ENCODE data around the gene NOS1AP. TPM values are rescaled to one million over a fixed set of nuclear protein-coding genes. Genes with fewer than 3 reads are reported as not detected.
"Not testable (repeated sequence)": the region's sequence is repeated elsewhere in the genome, so short reads cannot be mapped to it uniquely, and the experiment has no call there.

NOS1AP gene
- total RNA-seq, 2 experiments from 2014 or later: 0.34 to 0.35 TPM

GRCh38 chr1:162191396-162192305 lies 122.2 kb downstream of the NOS1AP start:
- CTCF ChIA-PET: interaction anchor here (0.6 to 0.8 kb wide), 2 partner anchors 17 to 23 kb away, joined by 3 read pairs; no protein-coding TSS in a partner anchor
- Mint-ChIP-seq H3K27ac (no peak overlapping the region), H3K27me3 (peaks cover 8% of the 10 kb centered on the region), H3K4me1 (no peaks in the 10 kb centered on the region), H3K36me3 (ENCODE audit: low read depth) (no peaks in the 10 kb centered on the region), H3K9me3 (ENCODE audit: low read depth) (no peaks in the 10 kb centered on the region), H3K4me3 (no peak overlapping the region)
- intact Hi-C loops (cut with DNase I, micrococcal nuclease): no loop called here
- DNase-seq (no peak), ATAC-seq (no peak)
- POLR2A ChIA-PET: no interaction called here

DNA sequence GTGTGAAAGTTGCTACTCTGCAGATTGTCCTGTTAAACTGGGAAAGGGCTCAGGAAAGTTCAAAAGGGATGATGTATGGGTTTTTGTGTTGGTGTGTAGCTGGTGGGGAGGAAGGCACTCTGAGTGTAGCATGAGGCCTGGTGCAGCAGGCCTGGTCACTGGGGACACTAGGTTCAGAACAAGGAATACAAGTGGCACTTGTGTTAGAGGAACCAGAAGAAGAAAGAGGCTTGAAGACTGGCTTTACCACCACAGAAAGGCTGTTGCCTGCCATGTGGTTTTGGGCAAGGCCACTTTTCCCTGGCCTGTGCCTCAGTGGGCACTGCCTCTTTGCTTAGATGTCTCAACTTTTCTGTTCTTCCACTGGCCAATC lies 122.8 kb downstream of the NOS1AP start:
- H3K36me3 Mint-ChIP-seq (ENCODE audit: low read depth): no peaks in the 10 kb centered on the region
- peaks cover 8% of the 10 kb centered on the region for H3K27me3 Mint-ChIP-seq
- ATAC-seq (no peak), DNase-seq (no peak)
- H3K9me3 Mint-ChIP-seq (ENCODE audit: low read depth): no peaks in the 10 kb centered on the region
- H3K4me1 Mint-ChIP-seq: no peaks in the 10 kb centered on the region
- H3K4me3 Mint-ChIP-seq: no peak overlapping the region
- POLR2A ChIA-PET: no interaction called here
- CTCF ChIA-PET: interaction anchor here (0.6 kb wide), 1 partner anchor 23 kb away, joined by 3 read pairs; no protein-coding TSS in a partner anchor
- H3K27ac Mint-ChIP-seq: no peak overlapping the region
- intact Hi-C loops (cut with DNase I, micrococcal nuclease): no loop called here

- Mint-ChIP-seq H3K4me1 (no peaks in the 10 kb centered on the region), H3K4me3 (no peak overlapping the region), H3K36me3 (ENCODE audit: low read depth) (no peaks in the 10 kb centered on the region), H3K27me3 (peaks cover 8% of the 10 kb centered on the region), H3K9me3 (ENCODE audit: low read depth) (no peaks in the 10 kb centered on the region), H3K27ac (no peak overlapping the region)
- intact Hi-C loops (cut with DNase I, micrococcal nuclease): no loop called here
- no peak for DNase-seq
- ATAC-seq: no peak
- CTCF ChIA-PET: no interaction called here
- POLR2A ChIA-PET: no interaction called here
These were observed 123.3 kb downstream of the NOS1AP start for GRCh38 chr1:162192763-162193162.

DNA sequence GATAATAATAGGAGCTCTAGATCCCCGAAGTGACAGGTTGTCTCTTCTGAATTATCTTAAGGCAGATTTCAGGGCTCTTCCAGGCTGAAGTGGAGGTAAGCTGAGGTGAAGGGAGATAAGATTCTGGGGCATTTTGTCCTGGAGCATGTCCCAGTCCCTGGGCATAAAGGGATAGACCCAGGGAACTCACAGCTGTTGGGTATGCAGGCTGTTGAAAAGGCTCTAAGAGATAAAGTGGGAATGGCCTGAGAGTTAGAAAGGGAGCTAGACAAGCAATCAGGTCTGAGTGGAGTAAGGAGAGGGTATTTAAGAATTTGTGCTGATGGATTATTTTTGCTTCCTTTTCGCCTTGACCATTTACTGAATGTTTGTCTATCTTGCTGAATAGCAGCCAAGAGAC lies 123.7 kb downstream of the NOS1AP start:
- POLR2A ChIA-PET: no interaction called here
- Mint-ChIP-seq H3K27me3 (peaks cover 8% of the 10 kb centered on the region), H3K36me3 (ENCODE audit: low read depth) (no peaks in the 10 kb centered on the region), H3K27ac (no peak overlapping the region), H3K9me3 (ENCODE audit: low read depth) (no peaks in the 10 kb centered on the region), H3K4me3 (no peak overlapping the region), H3K4me1 (no peaks in the 10 kb centered on the region)
- ATAC-seq: no peak
- intact Hi-C loops (cut with DNase I, micrococcal nuclease): no loop called here
- CTCF ChIA-PET: no interaction called here
- DNase-seq: no peak

- Mint-ChIP-seq H3K27ac (no peak overlapping the region), H3K36me3 (ENCODE audit: low read depth) (no peaks in the 10 kb centered on the region), H3K9me3 (ENCODE audit: low read depth) (no peaks in the 10 kb centered on the region), H3K4me1 (no peaks in the 10 kb centered on the region), H3K4me3 (no peak overlapping the region), H3K27me3 (peaks cover 8% of the 10 kb centered on the region)
- CTCF ChIA-PET: no interaction called here
- DNase-seq: no peak
- ATAC-seq: no peak
- intact Hi-C loops (cut with DNase I, micrococcal nuclease): no loop called here
- POLR2A ChIA-PET: no interaction called here
These were observed 124.3 kb downstream of the NOS1AP start for GRCh38 chr1:162193815-162194214.

DNA sequence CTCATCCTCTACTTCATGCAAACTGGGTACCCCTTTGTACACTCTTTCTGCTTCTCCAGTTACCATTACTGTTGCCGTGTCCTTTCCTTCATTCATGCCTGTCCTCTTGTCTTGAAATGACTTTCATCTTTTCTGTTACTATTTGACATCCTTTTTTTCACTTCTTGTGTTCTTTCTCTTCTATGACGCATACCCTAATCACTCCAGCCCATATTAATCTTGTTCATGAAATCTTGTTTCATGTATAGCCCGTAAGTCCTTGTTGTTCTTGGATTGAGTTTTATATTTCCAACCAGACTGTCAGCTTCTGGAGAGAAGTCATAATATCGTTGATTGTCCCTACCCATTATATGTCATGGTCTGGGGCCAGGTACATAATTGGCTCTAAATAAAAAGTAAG lies 126.1 kb downstream of the NOS1AP start:
- intact Hi-C loops (cut with DNase I, micrococcal nuclease): no loop called here
- no peaks in the 10 kb centered on the region for H3K9me3 Mint-ChIP-seq (ENCODE audit: low read depth)
- no peak overlapping the region for H3K27ac Mint-ChIP-seq
- H3K4me3 Mint-ChIP-seq: no peak overlapping the region
- ChIA-PET POLR2A (no interaction called here), CTCF (no interaction called here)
- ATAC-seq (no peak), DNase-seq (no peak)
- peaks cover 13% of the 10 kb centered on the region for H3K27me3 Mint-ChIP-seq
- H3K4me1 Mint-ChIP-seq: no peaks in the 10 kb centered on the region
- H3K36me3 Mint-ChIP-seq (ENCODE audit: low read depth): no peaks in the 10 kb centered on the region

- Mint-ChIP-seq H3K4me1 (no peaks in the 10 kb centered on the region), H3K36me3 (ENCODE audit: low read depth) (no peaks in the 10 kb centered on the region), H3K27me3 (peaks cover 17% of the 10 kb centered on the region), H3K4me3 (no peak overlapping the region), H3K27ac (no peak overlapping the region), H3K9me3 (ENCODE audit: low read depth) (no peaks in the 10 kb centered on the region)
- POLR2A ChIA-PET: no interaction called here
- no peak for DNase-seq
- no peak for ATAC-seq
- intact Hi-C loops (cut with DNase I, micrococcal nuclease): no loop called here
- CTCF ChIA-PET: no interaction called here
These were observed 126.9 kb downstream of the NOS1AP start for GRCh38 chr1:162196387-162196786.

- H3K4me1 Mint-ChIP-seq: no peaks in the 10 kb centered on the region
- POLR2A ChIA-PET: no interaction called here
- H3K27ac Mint-ChIP-seq: no peak overlapping the region
- H3K9me3 Mint-ChIP-seq (ENCODE audit: low read depth): no peaks in the 10 kb centered on the region
- H3K27me3 Mint-ChIP-seq: peaks cover 22% of the 10 kb centered on the region
- DNase-seq (no peak), ATAC-seq (no peak)
- CTCF ChIA-PET: no interaction called here
- H3K36me3 Mint-ChIP-seq (ENCODE audit: low read depth): no peaks in the 10 kb centered on the region
- no peak overlapping the region for H3K4me3 Mint-ChIP-seq
- intact Hi-C loops (cut with DNase I, micrococcal nuclease): no loop called here
These were observed 127.6 kb downstream of the NOS1AP start for GRCh38 chr1:162197041-162197531.

GRCh38 chr1:162197615-162198421 lies 128.3 kb downstream of the NOS1AP start:
- H3K4me1 Mint-ChIP-seq: no peaks in the 10 kb centered on the region
- CTCF ChIA-PET: no interaction called here
- no peaks in the 10 kb centered on the region for H3K9me3 Mint-ChIP-seq (ENCODE audit: low read depth)
- no peak overlapping the region for H3K4me3 Mint-ChIP-seq
- no peak overlapping the region for H3K27ac Mint-ChIP-seq
- DNase-seq (no peak), ATAC-seq (no peak)
- H3K27me3 Mint-ChIP-seq: peaks cover 23% of the 10 kb centered on the region
- no peaks in the 10 kb centered on the region for H3K36me3 Mint-ChIP-seq (ENCODE audit: low read depth)
- POLR2A ChIA-PET: no interaction called here
- intact Hi-C loops (cut with DNase I, micrococcal nuclease): no loop called here

GRCh38 chr1:162200096-162200847 lies 130.8 kb downstream of the NOS1AP start:
- POLR2A ChIA-PET: no interaction called here
- Mint-ChIP-seq H3K27me3 (peaks cover 31% of the 10 kb centered on the region), H3K9me3 (ENCODE audit: low read depth) (no peaks in the 10 kb centered on the region), H3K4me1 (no peaks in the 10 kb centered on the region), H3K36me3 (ENCODE audit: low read depth) (no peaks in the 10 kb centered on the region), H3K4me3 (no peak overlapping the region), H3K27ac (no peak overlapping the region)
- CTCF ChIA-PET: no interaction called here
- ATAC-seq: no peak
- intact Hi-C loops (cut with DNase I, micrococcal nuclease): no loop called here
- DNase-seq: no peak

DNA sequence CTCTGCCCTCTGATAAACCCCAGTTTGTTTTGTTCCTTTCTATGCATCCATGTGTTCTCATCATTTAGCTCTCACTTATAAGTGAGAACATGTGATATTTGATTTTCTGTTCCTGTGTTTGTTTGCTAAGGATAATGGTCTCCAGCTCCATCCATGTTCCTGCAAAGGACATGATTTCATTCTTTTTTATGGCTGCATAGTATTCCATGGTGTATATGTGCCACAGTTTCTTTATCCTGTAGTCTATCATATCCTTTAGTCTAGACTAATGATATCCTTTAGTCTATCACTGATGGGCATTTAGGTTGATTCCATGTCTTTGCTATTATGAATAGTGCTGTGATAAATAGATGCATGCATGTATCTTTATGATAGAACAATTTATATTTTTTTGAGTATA lies 131.6 kb downstream of the NOS1AP start:
- H3K27ac Mint-ChIP-seq, POLR2A ChIA-PET, ATAC-seq: not testable (repeated sequence)

More for the DNA sequence above, 131.6 kb downstream of the NOS1AP start:
- peaks cover 27% of the 10 kb centered on the region for H3K27me3 Mint-ChIP-seq
- H3K4me1 Mint-ChIP-seq; H3K9me3 Mint-ChIP-seq (ENCODE audit: low read depth); intact Hi-C loops (cut with DNase I, micrococcal nuclease); H3K36me3 Mint-ChIP-seq (ENCODE audit: low read depth); CTCF ChIA-PET; H3K4me3 Mint-ChIP-seq; DNase-seq: not testable (repeated sequence)
